ENCODE results near the gene GRM7.

GRM7 gene

DNA sequence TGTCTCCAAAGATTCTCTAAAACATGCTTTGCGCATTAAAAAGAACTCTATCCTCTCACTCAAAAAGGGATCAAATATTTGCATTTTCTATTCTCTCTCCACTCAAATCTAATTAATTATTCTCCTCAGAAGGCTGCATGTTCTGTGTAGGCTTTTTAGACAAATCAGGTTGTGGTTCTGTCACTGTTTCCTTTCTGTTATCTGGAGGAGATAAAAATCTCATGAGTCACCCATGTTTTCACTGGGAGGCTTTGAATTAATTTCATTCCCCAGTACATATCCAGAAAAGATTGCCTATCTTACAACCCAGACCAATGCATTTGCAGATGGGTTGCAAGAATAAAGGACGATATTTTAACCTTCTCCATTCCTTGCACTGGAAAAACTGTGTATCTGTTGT is 446.5 kb downstream of the GRM7 start:
- no peak for DNase-seq (ENCODE audit: low spot score)

DNA sequence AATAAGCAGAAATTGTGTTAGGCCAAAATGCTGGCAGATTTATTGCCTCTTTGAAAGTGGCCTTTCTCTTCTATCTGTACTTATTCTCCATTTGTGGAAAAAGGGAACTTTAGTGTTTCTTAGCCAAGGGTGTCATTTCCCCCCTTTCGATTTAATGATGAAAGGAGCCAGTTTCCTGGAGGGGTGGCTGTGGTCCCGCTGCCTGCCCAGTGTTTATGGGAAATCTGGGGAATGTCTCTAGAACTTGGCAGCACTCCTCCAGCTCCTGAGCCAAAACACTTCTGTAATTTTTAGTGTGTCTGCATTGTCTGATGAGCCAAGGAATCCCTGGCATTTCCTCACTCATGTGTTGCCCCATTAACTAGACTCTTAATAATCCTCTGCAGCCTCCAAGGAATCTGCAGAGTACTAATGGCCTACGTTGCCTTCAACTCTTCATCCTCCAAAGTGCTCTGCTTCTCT is 448.8 kb downstream of the GRM7 start:
- DNase-seq (ENCODE audit: low spot score) = no peak

DNA sequence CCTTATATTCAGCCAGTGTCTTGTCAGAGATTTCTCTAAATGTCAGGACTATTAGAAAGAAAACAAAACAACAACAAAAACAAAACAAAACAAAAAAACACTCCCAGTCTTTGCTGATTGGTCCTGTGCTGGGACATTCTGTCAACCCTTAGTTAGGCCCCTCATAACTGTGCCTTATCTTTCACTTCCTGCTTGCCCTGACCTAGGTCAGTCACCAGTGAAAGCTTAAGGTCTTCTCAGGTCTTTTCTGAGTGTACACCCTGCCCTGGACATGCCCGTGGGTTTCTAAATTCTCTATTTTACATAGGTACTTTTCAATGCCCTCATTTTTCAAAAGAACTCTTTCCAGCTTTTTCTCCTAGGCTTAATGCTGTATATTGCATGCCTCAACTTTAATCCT is 454.1 kb downstream of the GRM7 start:
- no peak for DNase-seq (ENCODE audit: low spot score)

DNA sequence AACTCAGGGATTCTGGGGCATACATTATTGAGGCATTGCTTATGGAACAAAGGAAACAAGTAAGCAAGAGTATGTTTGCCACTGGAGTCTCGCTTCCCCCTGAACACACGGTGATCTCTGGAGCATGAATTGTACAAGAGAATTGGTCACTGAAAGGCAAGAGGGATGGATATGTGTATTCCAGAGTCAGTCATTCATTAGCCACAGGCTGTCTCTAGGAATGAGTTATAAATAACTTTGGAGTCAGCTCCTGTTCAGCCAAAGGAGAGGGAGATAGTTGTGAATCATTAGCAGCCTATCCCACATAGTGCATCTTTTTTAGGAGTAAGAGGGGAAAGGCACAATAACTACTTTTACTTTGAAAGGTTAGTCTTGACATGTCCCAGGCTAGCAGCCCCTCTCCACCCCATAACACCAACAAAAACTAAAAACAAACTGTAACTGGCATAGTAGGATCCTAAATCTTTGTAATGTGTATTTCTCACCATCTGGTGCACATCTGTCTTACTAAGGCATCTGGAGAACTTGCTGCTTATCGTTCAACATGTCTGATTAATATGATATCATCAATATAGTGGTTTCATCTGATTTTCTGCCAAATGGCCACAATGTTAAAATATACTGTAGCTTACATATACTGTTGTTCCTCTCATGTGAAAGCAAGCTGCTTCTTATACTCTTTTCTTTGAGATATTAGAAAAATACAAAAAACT is 462.2 kb downstream of the GRM7 start:
- DNase-seq (ENCODE audit: low spot score) = no peak

GRCh38 chr3:7328339-7328738 is 467.4 kb downstream of the GRM7 start:
- DNase-seq (ENCODE audit: low spot score) = no peak

- no peak for DNase-seq (ENCODE audit: low spot score)
Measured at GRCh38 chr3:7332696-7333095, 471.8 kb downstream of the GRM7 start.

GRCh38 chr3:7333125-7333524 is 472.2 kb downstream of the GRM7 start:
- DNase-seq (ENCODE audit: low spot score) = no peak

GRCh38 chr3:7340795-7341194 is 479.9 kb downstream of the GRM7 start:
- DNase-seq (ENCODE audit: low spot score) = no peak

DNA sequence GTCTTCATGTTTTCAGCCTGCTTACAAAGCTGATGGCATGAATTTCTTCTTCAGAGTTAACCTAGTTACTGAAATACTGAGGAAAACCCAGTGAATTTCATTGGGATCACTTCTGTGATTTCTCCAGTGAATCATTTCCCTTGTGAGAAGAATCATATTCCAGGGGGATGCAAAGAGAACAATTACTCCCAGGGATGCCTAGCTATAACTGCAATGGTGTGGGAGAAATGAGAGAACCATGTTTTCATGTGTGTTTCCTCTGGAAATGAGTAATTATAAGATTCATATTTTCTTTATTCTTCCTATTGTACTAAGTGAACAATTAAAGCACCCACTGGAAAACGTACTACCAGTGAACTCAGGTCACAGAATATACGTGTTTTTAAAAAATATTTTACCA is 485.4 kb downstream of the GRM7 start:
- no peak for DNase-seq (ENCODE audit: low spot score)

DNA sequence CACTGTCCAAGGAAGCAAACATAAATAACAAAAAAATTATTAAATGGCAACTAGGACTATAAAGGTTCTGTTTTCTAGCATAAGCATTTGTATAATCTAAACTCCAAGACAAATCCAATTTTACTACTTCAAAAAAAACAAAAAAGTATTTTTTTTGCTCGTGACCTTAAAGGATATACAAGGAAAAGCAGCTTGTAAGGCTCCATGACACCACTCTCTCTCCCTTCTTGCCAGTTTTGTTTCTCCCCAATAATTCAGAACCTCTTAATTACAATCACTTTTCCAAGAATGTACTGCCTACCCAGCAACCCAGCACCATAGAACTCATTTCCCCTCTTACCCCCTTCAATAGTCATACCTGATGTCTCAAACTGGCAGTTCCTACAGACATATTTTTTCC is 496.2 kb downstream of the GRM7 start:
- DNase-seq (ENCODE audit: low spot score) = no peak

DNA sequence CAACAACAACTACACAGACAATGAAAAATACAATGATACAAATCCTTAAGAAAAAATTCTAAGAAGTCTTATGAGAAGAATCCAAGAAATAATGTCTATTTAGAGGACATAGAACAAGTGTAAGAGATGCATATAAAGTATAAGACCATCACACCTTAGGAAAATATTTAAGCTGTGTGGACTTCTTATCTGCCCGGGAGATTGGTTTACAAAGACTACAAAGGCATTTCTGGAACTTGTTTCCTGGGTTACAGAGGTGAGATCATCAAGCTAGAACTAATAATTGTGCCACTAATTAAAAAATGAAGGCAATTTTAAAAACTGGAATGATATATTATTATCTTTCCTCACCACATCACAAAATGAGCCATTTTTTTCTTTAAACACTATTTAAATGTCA is 507.1 kb downstream of the GRM7 start:
- DNase-seq (ENCODE audit: low spot score) = no peak

GRCh38 chr3:7368597-7368996 is 507.7 kb downstream of the GRM7 start:
- no peak for DNase-seq (ENCODE audit: low spot score)

DNA sequence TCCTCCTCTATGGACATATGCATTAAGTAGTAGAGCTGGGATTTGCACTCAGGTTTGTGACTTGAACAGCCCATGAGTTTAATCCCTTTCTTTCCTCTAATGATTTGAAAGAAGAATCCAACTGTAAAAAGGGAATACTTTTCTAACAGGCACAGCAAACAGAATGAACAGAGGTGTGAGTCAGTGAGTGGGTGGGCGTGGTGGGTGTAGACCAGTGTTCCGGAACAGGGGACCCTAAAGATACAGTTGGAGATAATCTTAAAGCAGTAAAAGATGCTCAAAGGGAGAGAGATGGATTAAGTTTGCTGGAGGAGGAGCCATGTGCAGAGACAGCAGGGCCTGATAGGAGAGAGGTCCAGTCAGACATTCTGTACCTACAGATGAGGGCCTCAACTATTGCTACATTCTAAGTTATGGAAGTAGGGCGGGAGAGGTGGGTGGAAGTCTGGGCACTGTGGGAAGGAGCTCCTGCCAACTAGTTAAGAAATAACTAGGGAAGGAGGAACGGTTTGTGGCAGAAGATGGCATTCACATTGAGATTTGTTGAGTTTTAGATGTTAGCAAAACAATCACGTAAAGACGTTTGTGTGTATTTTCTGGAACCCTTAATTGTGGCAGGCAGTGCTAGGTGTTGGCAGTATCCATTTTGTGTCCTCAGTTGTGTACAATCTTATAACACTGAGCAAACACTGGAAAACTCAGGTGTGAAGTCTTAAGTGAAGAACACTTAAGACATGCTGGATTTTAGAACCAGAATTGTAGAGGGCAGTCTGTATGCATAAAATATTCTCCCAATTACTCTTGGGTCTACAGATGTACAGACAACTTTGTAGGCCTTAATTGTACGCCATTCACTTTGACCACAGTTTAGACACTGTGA is 511.0 kb downstream of the GRM7 start:
- no peak for DNase-seq (ENCODE audit: low spot score)

- DNase-seq (ENCODE audit: low spot score) = no peak
Measured at GRCh38 chr3:7377103-7377502, 516.2 kb downstream of the GRM7 start.

GRCh38 chr3:7381741-7382140 is 520.8 kb downstream of the GRM7 start:
- no peak for DNase-seq (ENCODE audit: low spot score)

DNA sequence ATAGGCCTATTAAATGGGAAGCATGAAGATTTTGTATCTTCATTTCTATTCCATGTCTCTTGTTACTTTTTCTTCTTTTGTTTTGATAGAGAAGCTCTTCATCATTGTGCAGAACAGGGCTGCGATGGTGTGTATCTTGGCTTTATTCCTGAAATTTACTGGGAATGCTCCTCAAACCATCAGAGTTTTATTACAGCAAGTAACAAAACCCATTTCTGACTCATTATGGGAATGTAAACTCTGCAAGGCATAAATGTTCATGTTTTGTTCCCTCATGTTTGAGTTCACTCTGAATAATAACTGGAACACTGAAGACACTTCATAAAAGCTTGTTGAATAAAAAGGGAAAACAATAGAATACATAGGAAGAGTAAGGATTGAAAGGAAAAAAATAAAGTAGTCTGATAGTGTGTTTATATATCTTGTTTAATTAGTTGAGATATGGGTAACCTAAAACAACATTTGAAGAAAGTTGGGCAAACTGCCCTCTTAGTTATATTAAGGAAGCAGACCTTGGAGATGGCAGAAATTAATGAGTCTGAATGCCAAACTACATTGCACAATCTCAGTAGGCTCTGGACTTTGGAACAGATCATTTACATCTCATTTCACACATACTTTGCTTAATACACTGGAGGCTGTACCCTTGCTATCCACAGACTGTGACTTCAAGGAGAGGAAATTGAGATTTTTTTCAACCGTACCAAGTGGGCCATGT is 521.5 kb downstream of the GRM7 start:
- no peak for DNase-seq (ENCODE audit: low spot score)

DNA sequence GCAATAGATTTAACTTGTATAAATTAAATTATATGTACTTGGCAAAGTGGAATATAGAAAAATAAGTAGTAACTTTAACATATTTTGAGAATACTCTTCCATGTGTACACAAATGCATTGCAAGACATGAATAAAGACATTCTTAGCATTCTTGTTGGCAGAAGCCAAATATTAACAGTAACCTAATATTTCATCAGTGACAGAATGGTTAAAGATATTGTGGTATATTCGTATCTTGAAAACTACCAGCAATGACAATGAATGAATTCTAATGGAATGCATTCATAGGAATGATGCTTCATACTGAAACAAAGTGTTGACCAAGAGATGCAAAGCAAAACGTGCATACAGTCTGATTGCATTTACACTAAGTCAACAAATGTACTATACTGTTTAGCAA is 524.7 kb downstream of the GRM7 start:
- DNase-seq (ENCODE audit: low spot score) = no peak

- no peak for DNase-seq (ENCODE audit: low spot score)
Measured at GRCh38 chr3:7388026-7388425, 527.1 kb downstream of the GRM7 start.

DNA sequence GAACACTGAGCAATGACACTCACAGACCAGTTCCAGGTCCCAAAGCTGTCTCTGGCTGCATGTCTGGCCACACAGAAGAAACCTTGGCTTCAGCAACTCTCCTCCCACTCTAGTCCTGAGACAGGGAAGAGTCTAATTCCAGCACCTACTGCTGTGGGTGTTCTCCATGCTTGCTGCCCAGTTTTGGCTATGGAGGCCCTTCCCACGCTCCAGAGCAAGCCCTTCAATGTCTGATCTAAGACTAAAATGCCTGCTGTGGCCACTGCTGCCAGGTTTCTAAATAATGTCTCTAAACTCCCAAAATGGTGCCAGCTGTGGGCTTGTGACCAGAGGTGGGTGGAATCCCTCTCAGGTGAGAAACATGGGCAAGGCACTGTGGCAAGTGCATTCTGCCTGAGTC is 531.3 kb downstream of the GRM7 start:
- DNase-seq (ENCODE audit: low spot score) = no peak

GRCh38 chr3:7393944-7394605 is 533.2 kb downstream of the GRM7 start:
- DNase-seq (ENCODE audit: low spot score) = no peak

- DNase-seq (ENCODE audit: low spot score) = no peak
Measured at GRCh38 chr3:7396534-7396933, 535.6 kb downstream of the GRM7 start.

DNA sequence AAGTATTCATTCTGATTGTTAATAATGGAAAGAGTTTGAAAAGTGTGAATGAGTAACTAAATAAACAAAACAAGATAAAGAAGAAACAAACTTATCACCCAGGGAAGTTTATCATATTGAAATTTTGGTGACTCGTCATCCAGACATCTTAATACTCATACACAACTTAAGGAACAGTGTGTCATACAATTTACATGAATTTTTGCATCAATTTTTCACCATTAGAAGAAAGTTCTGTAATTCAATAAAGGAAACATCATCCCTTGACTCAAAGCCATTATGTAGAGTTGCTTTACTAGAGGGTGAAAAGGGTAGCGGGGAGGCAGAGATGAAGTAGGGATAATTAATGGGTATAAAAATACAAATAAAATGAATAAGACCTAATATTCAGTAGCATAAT is 536.2 kb downstream of the GRM7 start:
- DNase-seq (ENCODE audit: low spot score) = no peak

All from germinal center (tissue), 1 donor.